Adrenal gland (tissue), 12 donors: Measurements from ENCODE around the gene ANAPC16. TPM values are rescaled to one million over a fixed set of nuclear protein-coding genes. Genes with fewer than 3 reads are reported as not detected.

Experiments used
- DNase-seq, 7 donors: peaks; one replicate each; pipeline ENCODE4 v3.0.0-alpha.2; 2019 to 2020
- H3K27ac ChIP-seq, 5 donors: fragments of 200-600 bp; sonication (generic) in 4 of 5; 1 replicate in 3 of 5; 2 replicates in 2 of 5; pipeline versions ENCODE4 v1.5.1 to v1.8.0; 2016 to 2020; ENCODE audit warnings: mild to moderate bottlenecking in 1 of 5
- H3K27me3 ChIP-seq: fragments of 200-600 bp; 2 replicates; pipeline ENCODE4 v1.8.0; 2021
- H3K36me3 ChIP-seq, 2 donors: fragments of 200-600 bp; replicated peaks in 1 of 2; 1 replicate in 1 of 2; 2 replicates in 1 of 2; pipeline versions ENCODE4 v1.5.1 to v1.8.0; 2018 to 2022
- H3K4me1 ChIP-seq, 2 donors: fragments of 200-600 bp; replicated peaks in 1 of 2; 1 replicate in 1 of 2; 2 replicates in 1 of 2; pipeline versions ENCODE4 v1.5.1 to v1.8.0; 2018 to 2021
- H3K4me3 ChIP-seq, 4 donors: fragments of 200-600 bp; sonication (generic) in 3 of 4; one replicate each; pipeline ENCODE4 v1.5.1; 2016 to 2018
- H3K9me3 ChIP-seq, 3 donors: fragments of 200-600 bp; sonication (generic) in 1 of 3; replicated peaks in 1 of 3; 1 replicate in 2 of 3; 2 replicates in 1 of 3; pipeline versions ENCODE4 v1.5.1 to v1.8.0; 2016 to 2021
- POLR2A ChIP-seq, 2 donors: fragments of 450-650 bp; IDR thresholded peaks; one replicate each; pipeline ENCODE4 v1.6.1; 2017; ENCODE audit warnings: antibody characterized with exemption in 2 of 2, mild to moderate bottlenecking in 2 of 2, moderate library complexity in 1 of 2
- WGBS, 4 donors: extraction: QIAGEN DNeasy Blood & Tissue Kit in 2 of 4; methylation state at CpG; one replicate each; pipeline versions ENCODE4 v1.1.5 to v1.1.7; 2013 to 2017; 5-methylcytosine and 5-hydroxymethylcytosine counted together
- intact Hi-C, 2 donors: fragments of 100-400 bp; cut with DNase I; formaldehyde crosslinking; loops; one replicate each; pipeline versions ENCODE4 v1.14.1 to v1.15.0; 2022 to 2023
- polyA plus RNA-seq, 3 donors: library from polyadenylated mRNA; stranded (reverse); fragments of 200-250 nt in 2 of 3; fragments of 350-450 nt in 1 of 3; fragmentation: Illumina TruSeq in 1 of 3; extraction: RNeasy Lipid Tissue Mini Kit (QIAGEN cat#74804) in 1 of 3; gene quantifications; one replicate each; pipeline ENCODE4 v1.2.3, GENCODE V29; 2013 to 2014
- total RNA-seq, 9 donors: library from RNA; depleted of rRNA in 4 of 9; stranded (reverse); fragments of >200 nt in 4 of 9; fragments of 120-200 nt in 1 of 9; fragmentation: NEBNext Ultra II Directional in 1 of 9; extraction: Animal tissue kit (Norgen Biotek cat#: 25700) in 1 of 9; gene quantifications; one replicate each; pipeline versions ENCODE4 v1.1.0 to v1.2.4, GENCODE V29; 2013 to 2023
- TF ChIP-seq, protein P1 (sequence below), 6 experiments: fragments of 450-650 bp in 4 of 6; fragments of 200-600 bp in 2 of 6; sonication (generic) in 1 of 6; IDR thresholded peaks; 1 replicate in 5 of 6; 2 replicates in 1 of 6; pipeline versions ENCODE4 v1.5.1 to v1.8.0; 2016 to 2021; ENCODE audit warnings: antibody characterized with exemption in 6 of 6, mild to moderate bottlenecking in 2 of 6, moderate library complexity in 1 of 6
- donor health status: healthy with polysubstance abuse.
- donor health status: Bipolar disorder and iron deficiency.
- donor health status: DM: yes; HTN: yes; CAD: no.
- donor health status: DM: no; HTN: no; CAD: no.
- donor health status: DM: no; HTN: no; CAD: no.
- donor health status: DM: yes; HTN: yes; CAD: no.

The ANAPC16 gene
- total and polyA plus RNA-seq, 12 donors, result 69.1 to 186 (median 139) TPM

DNA sequence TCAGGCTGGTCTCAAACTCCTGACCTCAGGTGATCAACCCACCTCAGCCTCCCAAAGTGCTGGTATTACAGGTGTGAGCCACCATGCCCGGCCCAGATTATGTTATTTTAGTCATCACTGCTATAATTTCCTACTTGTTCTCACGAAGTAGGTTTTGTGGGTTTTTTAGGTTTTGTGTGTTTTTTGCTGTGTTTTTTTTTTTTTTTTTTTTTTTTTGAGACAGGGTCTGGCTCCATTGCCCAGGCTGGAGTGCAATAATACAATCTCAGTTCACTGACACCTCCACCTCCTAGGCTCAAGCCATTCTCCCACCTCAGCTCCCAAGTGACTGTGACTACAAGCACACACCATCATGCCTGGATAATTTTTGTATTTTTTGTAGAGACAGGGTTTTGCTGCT, 20.9 kb upstream of the ANAPC16 start:
- Histone ChIP-seq H3K4me3 (no peak overlapping the region), H3K27me3 (no peaks in the 10 kb centered on the region), H3K36me3 (peaks cover 0 to 39% of the 10 kb centered on the region in 2 donors), H3K9me3 (no peaks in the 10 kb centered on the region), H3K4me1 (no peaks in the 10 kb centered on the region), H3K27ac (no peak overlapping the region)
- intact Hi-C loops, result no loop called here
- TF ChIP-seq, protein P1, sequence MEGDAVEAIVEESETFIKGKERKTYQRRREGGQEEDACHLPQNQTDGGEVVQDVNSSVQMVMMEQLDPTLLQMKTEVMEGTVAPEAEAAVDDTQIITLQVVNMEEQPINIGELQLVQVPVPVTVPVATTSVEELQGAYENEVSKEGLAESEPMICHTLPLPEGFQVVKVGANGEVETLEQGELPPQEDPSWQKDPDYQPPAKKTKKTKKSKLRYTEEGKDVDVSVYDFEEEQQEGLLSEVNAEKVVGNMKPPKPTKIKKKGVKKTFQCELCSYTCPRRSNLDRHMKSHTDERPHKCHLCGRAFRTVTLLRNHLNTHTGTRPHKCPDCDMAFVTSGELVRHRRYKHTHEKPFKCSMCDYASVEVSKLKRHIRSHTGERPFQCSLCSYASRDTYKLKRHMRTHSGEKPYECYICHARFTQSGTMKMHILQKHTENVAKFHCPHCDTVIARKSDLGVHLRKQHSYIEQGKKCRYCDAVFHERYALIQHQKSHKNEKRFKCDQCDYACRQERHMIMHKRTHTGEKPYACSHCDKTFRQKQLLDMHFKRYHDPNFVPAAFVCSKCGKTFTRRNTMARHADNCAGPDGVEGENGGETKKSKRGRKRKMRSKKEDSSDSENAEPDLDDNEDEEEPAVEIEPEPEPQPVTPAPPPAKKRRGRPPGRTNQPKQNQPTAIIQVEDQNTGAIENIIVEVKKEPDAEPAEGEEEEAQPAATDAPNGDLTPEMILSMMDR (IDR thresholded peaks at IDR 0.05), result no peak
- no peak for TF ChIP-seq POLR2A (IDR thresholded peaks at IDR 0.05)
- no peak for DNase-seq
- 94 to 100% (median 95%) methylated on average over 2 of the region's 2 CpGs for WGBS, 4 donors

DNA sequence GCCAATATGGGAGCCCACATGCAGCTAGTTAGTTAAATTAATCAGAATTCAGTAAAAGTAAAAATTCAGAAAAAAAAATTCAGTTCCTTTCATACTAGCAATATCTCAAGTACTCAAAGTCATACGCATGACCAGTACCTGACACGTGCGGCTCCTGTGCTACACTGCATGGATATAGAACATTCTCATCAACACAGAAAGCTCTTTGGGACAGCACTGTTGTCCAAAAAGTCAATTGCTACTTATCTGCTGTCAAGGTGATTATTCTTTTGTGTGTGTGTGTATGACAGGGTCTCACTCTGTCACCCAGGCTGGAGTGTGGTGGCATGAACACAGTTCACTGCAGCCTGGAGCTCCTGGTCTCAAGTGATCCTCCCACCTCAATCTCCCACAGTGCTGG, 14.9 kb upstream of the ANAPC16 start:
- Histone ChIP-seq H3K4me1 (no peaks in the 10 kb centered on the region), H3K36me3 (peaks cover 0 to 65% of the 10 kb centered on the region in 2 donors), H3K27ac (no peak overlapping the region), H3K9me3 (no peaks in the 10 kb centered on the region), H3K4me3 (no peak overlapping the region), H3K27me3 (no peaks in the 10 kb centered on the region)
- TF ChIP-seq POLR2A (IDR thresholded peaks at IDR 0.05), result no peak
- TF ChIP-seq, protein P1 (IDR thresholded peaks at IDR 0.05), result no peak
- 95 to 100% (median 97%) methylated on average over 3 of the region's 3 CpGs for WGBS, 4 donors
- intact Hi-C loops, result no loop called here
- DNase-seq, result peak in 1 of 7 donors; percentile 23

DNA sequence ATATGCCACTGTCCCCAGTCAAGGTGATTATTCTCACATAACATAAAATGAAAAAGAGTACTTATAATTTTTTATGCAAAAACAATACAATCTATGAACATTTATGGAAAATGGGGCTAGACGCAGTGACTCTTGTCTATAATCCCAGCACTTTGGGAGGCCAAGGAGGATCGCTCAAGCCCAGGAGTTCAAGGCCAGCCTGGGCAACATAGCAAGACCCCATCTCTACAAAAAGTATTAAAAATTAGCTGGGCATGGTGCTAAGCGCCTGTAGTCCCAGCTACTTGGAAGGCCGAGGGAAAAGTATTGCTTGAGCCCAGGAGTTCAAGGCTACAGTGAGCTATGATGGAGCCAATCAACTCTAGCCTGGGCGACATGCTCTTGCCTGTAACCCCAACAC, 14.5 kb upstream of the ANAPC16 start:
- Histone ChIP-seq H3K36me3 (peaks cover 0 to 64% of the 10 kb centered on the region in 2 donors), H3K9me3 (no peaks in the 10 kb centered on the region), H3K4me3 (no peak overlapping the region), H3K4me1 (no peaks in the 10 kb centered on the region), H3K27ac (no peak overlapping the region), H3K27me3 (no peaks in the 10 kb centered on the region)
- intact Hi-C loops, result no loop called here
- 81 to 100% (median 98%) methylated on average over 4 to 5 of the region's 5 CpGs for WGBS, 4 donors
- no peak for TF ChIP-seq POLR2A (IDR thresholded peaks at IDR 0.05)
- TF ChIP-seq, protein P1 (IDR thresholded peaks at IDR 0.05), result no peak
- DNase-seq, result no peak

DNA sequence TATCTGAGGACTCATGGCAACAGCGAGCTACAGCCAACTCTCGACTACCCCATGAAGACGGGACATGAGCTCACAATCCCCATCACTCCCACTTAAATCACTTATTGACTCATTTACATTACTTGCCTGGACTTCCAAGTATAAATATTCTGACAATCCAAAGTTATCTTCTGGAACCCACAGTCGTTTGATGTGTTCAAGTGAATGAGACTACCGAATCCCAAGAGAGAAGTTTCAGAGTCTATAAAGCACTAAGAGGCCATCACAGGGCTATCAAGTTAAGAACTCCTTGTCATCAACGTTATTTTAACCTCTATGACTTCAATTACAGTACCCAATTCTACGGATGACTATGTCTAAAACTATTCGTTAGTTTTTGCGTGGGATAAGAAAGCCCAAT, 11.5 kb upstream of the ANAPC16 start:
- Histone ChIP-seq H3K36me3 (peaks cover 0 to 74% of the 10 kb centered on the region in 2 donors), H3K9me3 (no peaks in the 10 kb centered on the region), H3K4me3 (no peak overlapping the region), H3K4me1 (no peaks in the 10 kb centered on the region), H3K27ac (no peak overlapping the region), H3K27me3 (no peaks in the 10 kb centered on the region)
- TF ChIP-seq, protein P1 (IDR thresholded peaks at IDR 0.05), result no peak
- TF ChIP-seq POLR2A (IDR thresholded peaks at IDR 0.05), result no peak
- intact Hi-C loops, result no loop called here
- no peak for DNase-seq
- WGBS, 4 donors, result 86 to 90% (median 88%) methylated on average over 9 of the region's 9 CpGs
